GM23338 (cell line): ENCODE data around the gene RPS6KC1. TPM values are rescaled to one million over a fixed set of nuclear protein-coding genes. Genes with fewer than 3 reads are reported as not detected.

ENCODE experiments used
- ATAC-seq: fragments of 200-7000 bp; cut with Tn5 transposase; 3 replicates; pipeline ENCODE4 v1.9.1; 2020
- DNase-seq: peaks from one replicate; pipeline ENCODE4 v3.0.0-alpha.2; 2015; ENCODE audit warnings: low spot score
- H2AFZ ChIP-seq: fragments of 200-600 bp; sonication (generic); 2 replicates; pipeline ENCODE4 v1.8.0; 2016; ENCODE audit warnings: antibody characterized with exemption, mild to moderate bottlenecking, moderate library complexity
- H3F3A ChIP-seq: fragments of 200-600 bp; sonication (generic); replicated peaks from 2 replicates; pipeline ENCODE4 v1.8.0; 2017; ENCODE audit warnings: antibody characterized with exemption, mixed run types, low read depth
- H3K27ac ChIP-seq: fragments of 200-600 bp; sonication (generic); 2 replicates; pipeline ENCODE4 v1.6.1; 2016; ENCODE audit warnings: low read depth
- H3K27me3 ChIP-seq: fragments of 200-600 bp; sonication (generic); 2 replicates; pipeline ENCODE4 v1.8.0; 2016; ENCODE audit warnings: mild to moderate bottlenecking, mixed run types, moderate library complexity; ENCODE audit not compliant: insufficient read depth
- H3K36me3 ChIP-seq: fragments of 200-600 bp; sonication (generic); 2 replicates; pipeline ENCODE4 v1.8.0; 2016; ENCODE audit warnings: mild to moderate bottlenecking; ENCODE audit not compliant: insufficient read depth
- H3K4me1 ChIP-seq: fragments of 200-600 bp; sonication (generic); 2 replicates; pipeline ENCODE4 v1.8.0; 2016; ENCODE audit warnings: mild to moderate bottlenecking, moderate library complexity; ENCODE audit not compliant: insufficient read depth
- H3K4me2 ChIP-seq: fragments of 200-600 bp; sonication (generic); 2 replicates; pipeline ENCODE4 v1.7.1; 2017; ENCODE audit warnings: mixed run types
- H3K4me3 ChIP-seq: fragments of 200-600 bp; sonication (generic); 2 replicates; pipeline ENCODE4 v1.6.1; 2016; ENCODE audit warnings: mixed run types
- H3K79me2 ChIP-seq: fragments of 200-600 bp; sonication (generic); replicated peaks from 2 replicates; pipeline ENCODE4 v1.8.0; 2017; ENCODE audit warnings: mild to moderate bottlenecking; ENCODE audit not compliant: insufficient read depth
- H3K9me2 ChIP-seq: fragments of 200-600 bp; sonication (generic); 2 replicates; pipeline ENCODE4 v1.8.0; 2017; ENCODE audit not compliant: insufficient read depth
- H4K20me1 ChIP-seq: fragments of 200-600 bp; sonication (generic); replicated peaks from 2 replicates; pipeline ENCODE4 v1.8.0; 2017; ENCODE audit warnings: mild to moderate bottlenecking; ENCODE audit not compliant: insufficient read depth
- H3K27ac Mint-ChIP-seq: 2 replicates; pipeline ENCODE4 v1.8.0; 2020; ENCODE audit warnings: inconsistent platforms, mild to moderate bottlenecking, moderate library complexity, mixed read lengths
- H3K27me3 Mint-ChIP-seq: 3 replicates; pipeline ENCODE4 v1.8.0; 2022; ENCODE audit warnings: low read depth, mild to moderate bottlenecking, moderate library complexity, mixed read lengths, inconsistent platforms; ENCODE audit not compliant: insufficient read depth, poor library complexity
- H3K36me3 Mint-ChIP-seq: 3 replicates; pipeline ENCODE4 v1.8.0; 2021; ENCODE audit warnings: low read depth, mild to moderate bottlenecking, inconsistent platforms, moderate library complexity, mixed read lengths
- H3K4me1 Mint-ChIP-seq: 3 replicates; pipeline ENCODE4 v1.8.0; 2020; ENCODE audit warnings: mild to moderate bottlenecking, inconsistent platforms, mixed read lengths
- H3K4me3 Mint-ChIP-seq: 3 replicates; pipeline ENCODE4 v1.8.0; 2021; ENCODE audit warnings: moderate library complexity, mild to moderate bottlenecking, inconsistent platforms, mixed read lengths
- H3K9me3 Mint-ChIP-seq: 3 replicates; pipeline ENCODE4 v1.8.0; 2020; ENCODE audit warnings: moderate library complexity, mild to moderate bottlenecking, inconsistent platforms, mixed read lengths
- NANOG ChIP-seq: IDR thresholded peaks from 2 replicates; pipeline ENCODE4 v1.6.1; 2016; ENCODE audit warnings: antibody characterized with exemption, borderline replicate concordance
- POLR2AphosphoS5 ChIP-seq: IDR thresholded peaks from 2 replicates; pipeline ENCODE4 v1.6.1; 2016; ENCODE audit warnings: antibody characterized with exemption, low read depth
- STAT1 ChIP-seq: IDR thresholded peaks from one replicate; pipeline ENCODE4 v1.6.1; 2016; ENCODE audit warnings: antibody characterized with exemption; ENCODE audit not compliant: unreplicated experiment
- ZNF114 ChIP-seq: fragments of 250-450 bp; sonication (Bioruptor Pico); IDR thresholded peaks from 2 replicates; pipeline ENCODE4 v1.5.0; 2020; ENCODE audit warnings: mild to moderate bottlenecking, moderate library complexity
- polyA plus RNA-seq: library from polyadenylated mRNA; unstranded; fragments of >200 nt; fragmentation: Nextera tagmentation; extraction: Ambion mirVana; gene quantifications from 2 replicates; pipeline ENCODE4 v1.2.1, GENCODE V29; 2016
- total RNA-seq: library from RNA; depleted of rRNA; stranded (reverse); fragments of >200 nt; shearing (Covaris generic); gene quantifications from 2 replicates; pipeline ENCODE4 v1.2.3, GENCODE V29; 2014
- TF ChIP-seq, protein P1 (sequence below), 2 experiments: fragments of 200-600 bp in 1 of 2; sonication (generic) in 1 of 2; conservative IDR thresholded peaks; 2 replicates each; pipeline versions ENCODE4 v1.5.1 to v1.6.1; 2016 to 2017; ENCODE audit warnings: antibody characterized with exemption in 2 of 2, low read depth in 2 of 2, mild to moderate bottlenecking in 2 of 2, moderate library complexity in 1 of 2
- TF ChIP-seq, protein P2 (sequence below): IDR thresholded peaks from 2 replicates; pipeline ENCODE4 v1.6.1; 2016; ENCODE audit warnings: antibody characterized with exemption
- TF ChIP-seq, protein P3 (sequence below): fragments of 250-450 bp; sonication (Bioruptor Pico); IDR thresholded peaks from 2 replicates; pipeline ENCODE4 v1.5.0; 2020; ENCODE audit warnings: mild to moderate bottlenecking, moderate library complexity
- TF ChIP-seq, protein P4 (sequence below): IDR thresholded peaks from one replicate; pipeline ENCODE4 v1.6.1; 2018; ENCODE audit warnings: antibody characterized with exemption; ENCODE audit not compliant: unreplicated experiment

Gene RPS6KC1
- total and polyA plus RNA-seq, 2 experiments from 2014 or later = 7.9 to 24.9 TPM

DNA sequence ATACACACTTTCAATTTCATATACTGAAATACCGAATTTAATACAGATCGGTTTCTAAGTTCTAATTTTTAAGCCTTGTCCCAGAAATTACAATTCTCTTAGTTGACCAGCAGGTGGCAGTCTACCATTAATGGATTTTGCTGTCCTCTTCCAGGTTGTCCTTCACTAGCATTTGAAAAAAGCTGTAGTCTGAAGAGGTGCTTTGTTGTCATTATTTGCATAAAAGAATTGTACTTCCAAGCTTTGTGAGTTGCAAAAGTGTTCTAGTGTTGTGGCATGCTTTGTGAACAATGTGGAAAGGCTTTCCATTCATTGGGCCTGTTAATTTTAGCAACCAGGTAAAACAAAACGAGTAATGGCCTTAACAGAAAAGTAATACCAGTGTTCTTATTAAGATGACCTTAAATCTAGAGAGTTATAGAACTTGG lies 193.6 kb downstream of the RPS6KC1 start:
- Histone ChIP-seq H3K9me2 (no peaks in the 10 kb centered on the region), H3F3A (no peaks in the 10 kb centered on the region), H3K36me3 (no peaks in the 10 kb centered on the region), H3K27ac (no peak overlapping the region), H4K20me1 (no peaks in the 10 kb centered on the region), H3K4me3 (no peak overlapping the region), H3K4me2 (peak overlapping the region; percentile 14; the same call in 1 of the 2 replicates), H2AFZ (no peak overlapping the region), H3K79me2 (no peaks in the 10 kb centered on the region), H3K27me3 (no peaks in the 10 kb centered on the region), H3K4me1 (peaks cover 14% of the 10 kb centered on the region)
- peak; percentile 54 for ATAC-seq
- Mint-ChIP-seq H3K9me3 (no peaks in the 10 kb centered on the region), H3K36me3 (no peaks in the 10 kb centered on the region), H3K4me1 (peaks cover 19% of the 10 kb centered on the region), H3K4me3 (no peak overlapping the region), H3K27me3 (peaks cover 2% of the 10 kb centered on the region), H3K27ac (no peak overlapping the region)
- TF ChIP-seq ZNF114 (CRISPR knock-in tag) = no peak
- TF ChIP-seq, protein P1, sequence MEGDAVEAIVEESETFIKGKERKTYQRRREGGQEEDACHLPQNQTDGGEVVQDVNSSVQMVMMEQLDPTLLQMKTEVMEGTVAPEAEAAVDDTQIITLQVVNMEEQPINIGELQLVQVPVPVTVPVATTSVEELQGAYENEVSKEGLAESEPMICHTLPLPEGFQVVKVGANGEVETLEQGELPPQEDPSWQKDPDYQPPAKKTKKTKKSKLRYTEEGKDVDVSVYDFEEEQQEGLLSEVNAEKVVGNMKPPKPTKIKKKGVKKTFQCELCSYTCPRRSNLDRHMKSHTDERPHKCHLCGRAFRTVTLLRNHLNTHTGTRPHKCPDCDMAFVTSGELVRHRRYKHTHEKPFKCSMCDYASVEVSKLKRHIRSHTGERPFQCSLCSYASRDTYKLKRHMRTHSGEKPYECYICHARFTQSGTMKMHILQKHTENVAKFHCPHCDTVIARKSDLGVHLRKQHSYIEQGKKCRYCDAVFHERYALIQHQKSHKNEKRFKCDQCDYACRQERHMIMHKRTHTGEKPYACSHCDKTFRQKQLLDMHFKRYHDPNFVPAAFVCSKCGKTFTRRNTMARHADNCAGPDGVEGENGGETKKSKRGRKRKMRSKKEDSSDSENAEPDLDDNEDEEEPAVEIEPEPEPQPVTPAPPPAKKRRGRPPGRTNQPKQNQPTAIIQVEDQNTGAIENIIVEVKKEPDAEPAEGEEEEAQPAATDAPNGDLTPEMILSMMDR (conservative IDR thresholded peaks at IDR 0.05; ENCODE audit: low read depth in 2 of 2) = peak; percentile 79 to 97
- peak; percentile 73 for DNase-seq

- H3F3A ChIP-seq = no peaks in the 10 kb centered on the region
- ATAC-seq (no peak), DNase-seq (no peak)
- H3K4me3 ChIP-seq = no peak overlapping the region
- H3K36me3 ChIP-seq = no peaks in the 10 kb centered on the region
- H3K27me3 ChIP-seq = no peaks in the 10 kb centered on the region
- H3K4me1 Mint-ChIP-seq = peaks cover 24% of the 10 kb centered on the region
- H3K9me3 Mint-ChIP-seq = no peaks in the 10 kb centered on the region
- H3K4me1 ChIP-seq = peaks cover 17% of the 10 kb centered on the region
- H3K4me3 Mint-ChIP-seq = no peak overlapping the region
- H4K20me1 ChIP-seq = no peaks in the 10 kb centered on the region
- H3K27ac ChIP-seq = no peak overlapping the region
- no peaks in the 10 kb centered on the region for H3K79me2 ChIP-seq
- H2AFZ ChIP-seq = no peak overlapping the region
- peaks cover 2% of the 10 kb centered on the region for H3K27me3 Mint-ChIP-seq
- H3K4me2 ChIP-seq = no peak overlapping the region
- H3K36me3 Mint-ChIP-seq = no peaks in the 10 kb centered on the region
- peak overlapping the region; percentile 5; the same call in 1 of the 2 replicates for H3K27ac Mint-ChIP-seq
- H3K9me2 ChIP-seq = no peaks in the 10 kb centered on the region
- TF ChIP-seq, protein P2, sequence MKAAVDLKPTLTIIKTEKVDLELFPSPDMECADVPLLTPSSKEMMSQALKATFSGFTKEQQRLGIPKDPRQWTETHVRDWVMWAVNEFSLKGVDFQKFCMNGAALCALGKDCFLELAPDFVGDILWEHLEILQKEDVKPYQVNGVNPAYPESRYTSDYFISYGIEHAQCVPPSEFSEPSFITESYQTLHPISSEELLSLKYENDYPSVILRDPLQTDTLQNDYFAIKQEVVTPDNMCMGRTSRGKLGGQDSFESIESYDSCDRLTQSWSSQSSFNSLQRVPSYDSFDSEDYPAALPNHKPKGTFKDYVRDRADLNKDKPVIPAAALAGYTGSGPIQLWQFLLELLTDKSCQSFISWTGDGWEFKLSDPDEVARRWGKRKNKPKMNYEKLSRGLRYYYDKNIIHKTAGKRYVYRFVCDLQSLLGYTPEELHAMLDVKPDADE = no peak
- TF ChIP-seq NANOG = no peak
- TF ChIP-seq ZNF114 (CRISPR knock-in tag) = no peak
- TF ChIP-seq, protein P3, sequence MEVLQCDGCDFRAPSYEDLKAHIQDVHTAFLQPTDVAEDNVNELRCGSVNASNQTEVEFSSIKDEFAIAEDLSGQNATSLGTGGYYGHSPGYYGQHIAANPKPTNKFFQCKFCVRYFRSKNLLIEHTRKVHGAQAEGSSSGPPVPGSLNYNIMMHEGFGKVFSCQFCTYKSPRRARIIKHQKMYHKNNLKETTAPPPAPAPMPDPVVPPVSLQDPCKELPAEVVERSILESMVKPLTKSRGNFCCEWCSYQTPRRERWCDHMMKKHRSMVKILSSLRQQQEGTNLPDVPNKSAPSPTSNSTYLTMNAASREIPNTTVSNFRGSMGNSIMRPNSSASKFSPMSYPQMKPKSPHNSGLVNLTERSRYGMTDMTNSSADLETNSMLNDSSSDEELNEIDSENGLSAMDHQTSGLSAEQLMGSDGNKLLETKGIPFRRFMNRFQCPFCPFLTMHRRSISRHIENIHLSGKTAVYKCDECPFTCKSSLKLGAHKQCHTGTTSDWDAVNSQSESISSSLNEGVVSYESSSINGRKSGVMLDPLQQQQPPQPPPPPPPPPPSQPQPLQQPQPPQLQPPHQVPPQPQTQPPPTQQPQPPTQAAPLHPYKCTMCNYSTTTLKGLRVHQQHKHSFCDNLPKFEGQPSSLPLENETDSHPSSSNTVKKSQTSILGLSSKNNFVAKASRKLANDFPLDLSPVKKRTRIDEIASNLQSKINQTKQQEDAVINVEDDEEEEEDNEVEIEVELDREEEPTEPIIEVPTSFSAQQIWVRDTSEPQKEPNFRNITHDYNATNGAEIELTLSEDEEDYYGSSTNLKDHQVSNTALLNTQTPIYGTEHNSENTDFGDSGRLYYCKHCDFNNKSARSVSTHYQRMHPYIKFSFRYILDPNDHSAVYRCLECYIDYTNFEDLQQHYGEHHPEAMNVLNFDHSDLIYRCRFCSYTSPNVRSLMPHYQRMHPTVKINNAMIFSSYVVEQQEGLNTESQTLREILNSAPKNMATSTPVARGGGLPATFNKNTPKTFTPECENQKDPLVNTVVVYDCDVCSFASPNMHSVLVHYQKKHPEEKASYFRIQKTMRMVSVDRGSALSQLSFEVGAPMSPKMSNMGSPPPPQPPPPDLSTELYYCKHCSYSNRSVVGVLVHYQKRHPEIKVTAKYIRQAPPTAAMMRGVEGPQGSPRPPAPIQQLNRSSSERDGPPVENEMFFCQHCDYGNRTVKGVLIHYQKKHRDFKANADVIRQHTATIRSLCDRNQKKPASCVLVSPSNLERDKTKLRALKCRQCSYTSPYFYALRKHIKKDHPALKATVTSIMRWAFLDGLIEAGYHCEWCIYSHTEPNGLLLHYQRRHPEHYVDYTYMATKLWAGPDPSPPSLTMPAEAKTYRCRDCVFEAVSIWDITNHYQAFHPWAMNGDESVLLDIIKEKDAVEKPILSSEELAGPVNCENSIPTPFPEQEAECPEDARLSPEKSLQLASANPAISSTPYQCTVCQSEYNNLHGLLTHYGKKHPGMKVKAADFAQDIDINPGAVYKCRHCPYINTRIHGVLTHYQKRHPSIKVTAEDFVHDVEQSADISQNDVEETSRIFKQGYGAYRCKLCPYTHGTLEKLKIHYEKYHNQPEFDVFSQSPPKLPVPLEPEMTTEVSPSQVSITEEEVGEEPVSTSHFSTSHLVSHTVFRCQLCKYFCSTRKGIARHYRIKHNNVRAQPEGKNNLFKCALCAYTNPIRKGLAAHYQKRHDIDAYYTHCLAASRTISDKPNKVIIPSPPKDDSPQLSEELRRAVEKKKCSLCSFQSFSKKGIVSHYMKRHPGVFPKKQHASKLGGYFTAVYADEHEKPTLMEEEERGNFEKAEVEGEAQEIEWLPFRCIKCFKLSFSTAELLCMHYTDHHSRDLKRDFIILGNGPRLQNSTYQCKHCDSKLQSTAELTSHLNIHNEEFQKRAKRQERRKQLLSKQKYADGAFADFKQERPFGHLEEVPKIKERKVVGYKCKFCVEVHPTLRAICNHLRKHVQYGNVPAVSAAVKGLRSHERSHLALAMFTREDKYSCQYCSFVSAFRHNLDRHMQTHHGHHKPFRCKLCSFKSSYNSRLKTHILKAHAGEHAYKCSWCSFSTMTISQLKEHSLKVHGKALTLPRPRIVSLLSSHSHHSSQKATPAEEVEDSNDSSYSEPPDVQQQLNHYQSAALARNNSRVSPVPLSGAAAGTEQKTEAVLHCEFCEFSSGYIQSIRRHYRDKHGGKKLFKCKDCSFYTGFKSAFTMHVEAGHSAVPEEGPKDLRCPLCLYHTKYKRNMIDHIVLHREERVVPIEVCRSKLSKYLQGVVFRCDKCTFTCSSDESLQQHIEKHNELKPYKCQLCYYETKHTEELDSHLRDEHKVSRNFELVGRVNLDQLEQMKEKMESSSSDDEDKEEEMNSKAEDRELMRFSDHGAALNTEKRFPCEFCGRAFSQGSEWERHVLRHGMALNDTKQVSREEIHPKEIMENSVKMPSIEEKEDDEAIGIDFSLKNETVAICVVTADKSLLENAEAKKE = no peak
- TF ChIP-seq, protein P4, sequence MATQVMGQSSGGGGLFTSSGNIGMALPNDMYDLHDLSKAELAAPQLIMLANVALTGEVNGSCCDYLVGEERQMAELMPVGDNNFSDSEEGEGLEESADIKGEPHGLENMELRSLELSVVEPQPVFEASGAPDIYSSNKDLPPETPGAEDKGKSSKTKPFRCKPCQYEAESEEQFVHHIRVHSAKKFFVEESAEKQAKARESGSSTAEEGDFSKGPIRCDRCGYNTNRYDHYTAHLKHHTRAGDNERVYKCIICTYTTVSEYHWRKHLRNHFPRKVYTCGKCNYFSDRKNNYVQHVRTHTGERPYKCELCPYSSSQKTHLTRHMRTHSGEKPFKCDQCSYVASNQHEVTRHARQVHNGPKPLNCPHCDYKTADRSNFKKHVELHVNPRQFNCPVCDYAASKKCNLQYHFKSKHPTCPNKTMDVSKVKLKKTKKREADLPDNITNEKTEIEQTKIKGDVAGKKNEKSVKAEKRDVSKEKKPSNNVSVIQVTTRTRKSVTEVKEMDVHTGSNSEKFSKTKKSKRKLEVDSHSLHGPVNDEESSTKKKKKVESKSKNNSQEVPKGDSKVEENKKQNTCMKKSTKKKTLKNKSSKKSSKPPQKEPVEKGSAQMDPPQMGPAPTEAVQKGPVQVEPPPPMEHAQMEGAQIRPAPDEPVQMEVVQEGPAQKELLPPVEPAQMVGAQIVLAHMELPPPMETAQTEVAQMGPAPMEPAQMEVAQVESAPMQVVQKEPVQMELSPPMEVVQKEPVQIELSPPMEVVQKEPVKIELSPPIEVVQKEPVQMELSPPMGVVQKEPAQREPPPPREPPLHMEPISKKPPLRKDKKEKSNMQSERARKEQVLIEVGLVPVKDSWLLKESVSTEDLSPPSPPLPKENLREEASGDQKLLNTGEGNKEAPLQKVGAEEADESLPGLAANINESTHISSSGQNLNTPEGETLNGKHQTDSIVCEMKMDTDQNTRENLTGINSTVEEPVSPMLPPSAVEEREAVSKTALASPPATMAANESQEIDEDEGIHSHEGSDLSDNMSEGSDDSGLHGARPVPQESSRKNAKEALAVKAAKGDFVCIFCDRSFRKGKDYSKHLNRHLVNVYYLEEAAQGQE = no peak
- TF ChIP-seq POLR2AphosphoS5 = no peak
- TF ChIP-seq STAT1 = no peak
These were observed 194.3 kb downstream of the RPS6KC1 start for GRCh38 chr1:213245260-213245910.
